NAMALWA (cell line): ENCODE measurements around the gene UTP25.
"Not testable (repeated sequence)": the region's sequence is repeated elsewhere in the genome, so short reads cannot be mapped to it uniquely, and the experiment has no call there.

Experiments
- DNase-seq: peaks from one replicate; pipeline ENCODE4 v3.0.0-alpha.2; 2015; ENCODE audit warnings: low spot score

UTP25 gene

GRCh38 chr1:209827384-209828262 lies at the start of gene UTP25:
TSS of gene UTP25 (plus strand) at chr1:209827972. CDS start at chr1:209828064, 92 bp downstream.
- peak; percentile 97 for DNase-seq

- DNase-seq, result no peak
Observed at GRCh38 chr1:209778102-209778501, 49.7 kb upstream of the UTP25 start.

GRCh38 chr1:209780268-209780667 lies 47.5 kb upstream of the UTP25 start:
- DNase-seq, result no peak

- no peak for DNase-seq
Observed at GRCh38 chr1:209783386-209783785, 44.4 kb upstream of the UTP25 start.

GRCh38 chr1:209784265-209785169 lies 43.3 kb upstream of the UTP25 start, which contains the start of gene C1orf74:
TSS of gene C1orf74 (minus strand) at chr1:209784559. CDS start at chr1:209783634, 925 bp downstream.
- peak; percentile 98 for DNase-seq

GRCh38 chr1:209785592-209785991 lies 42.2 kb upstream of the UTP25 start:
- DNase-seq, result no peak

GRCh38 chr1:209786146-209786545 lies 41.6 kb upstream of the UTP25 start:
- DNase-seq, result no peak

GRCh38 chr1:209787551-209787950 lies 40.2 kb upstream of the UTP25 start:
- DNase-seq, result no peak

- no peak for DNase-seq
Observed at GRCh38 chr1:209789245-209789644, 38.5 kb upstream of the UTP25 start.

- DNase-seq, result no peak
Observed at GRCh38 chr1:209790286-209791193, 37.2 kb upstream of the UTP25 start.

GRCh38 chr1:209791920-209792319 lies 35.9 kb upstream of the UTP25 start:
- DNase-seq, result no peak

- not testable (repeated sequence) for DNase-seq
Observed at GRCh38 chr1:209793711-209794110, 34.1 kb upstream of the UTP25 start.

- DNase-seq, result peak; percentile 25
Observed at GRCh38 chr1:209797978-209798639, 29.7 kb upstream of the UTP25 start.

GRCh38 chr1:209800984-209801834 lies 26.6 kb upstream of the UTP25 start:
- DNase-seq, result no peak

GRCh38 chr1:209802117-209802779 lies 25.5 kb upstream of the UTP25 start:
- DNase-seq, result no peak

GRCh38 chr1:209802780-209803152 lies 25.0 kb upstream of the UTP25 start:
- DNase-seq, result no peak

- DNase-seq, result no peak
Observed at GRCh38 chr1:209803568-209803967, 24.2 kb upstream of the UTP25 start.

- no peak for DNase-seq
Observed at GRCh38 chr1:209805341-209805781, 22.4 kb upstream of the UTP25 start.
